Stimulated activated CD4-positive, alpha-beta T cell treated with anti-CD3 and anti-CD28 coated beads, TNF-alpha, amount 100 ng/mL, for 4 hours (primary cell): ENCODE measurements around the gene BSPRY.
"Not testable (repeated sequence)": the region's sequence is repeated elsewhere in the genome, so short reads cannot be mapped to it uniquely, and the experiment has no call there.

ENCODE experiments used
- DNase-seq, 3 experiments: peaks; one replicate each; pipeline ENCODE4 v3.0.0-alpha.2; 2020; ENCODE audit warnings: low read depth in 3 of 3

Gene BSPRY

DNA sequence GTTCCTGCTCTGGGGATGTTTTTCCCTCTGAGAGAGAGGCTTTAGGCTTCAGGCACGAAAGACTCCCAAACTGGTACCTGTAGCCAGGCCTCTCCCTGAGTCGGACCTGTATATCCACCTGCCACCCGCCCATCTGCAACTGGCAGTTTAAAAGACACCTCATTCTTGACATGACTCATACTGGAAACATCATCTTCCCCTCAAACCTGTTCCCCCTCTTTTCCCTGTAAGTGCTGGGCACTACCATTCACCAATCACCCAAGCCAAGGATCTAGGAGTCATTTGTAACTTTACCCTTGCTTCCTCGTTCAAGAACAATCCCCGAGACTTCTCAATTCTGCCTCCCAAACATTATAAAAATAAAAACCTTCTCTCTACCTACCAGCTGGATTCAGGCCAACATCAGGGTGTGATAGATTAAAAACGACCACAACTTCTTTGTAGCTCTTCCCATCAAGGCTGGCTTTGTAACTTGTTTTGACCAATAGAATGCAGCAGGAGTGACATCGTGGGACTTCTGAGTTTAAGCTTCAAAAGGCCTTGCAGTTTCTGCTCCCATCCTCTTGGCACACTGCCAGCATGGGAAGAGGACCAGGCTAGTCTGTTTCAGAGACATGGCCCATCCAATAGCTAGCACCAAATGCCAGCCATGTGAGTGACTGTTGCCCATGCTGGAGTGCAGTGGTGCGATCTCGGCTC, 7.5 kb upstream of the BSPRY start:
- DNase-seq: no peak

GRCh38 chr9:113343732-113344231, 5.6 kb upstream of the BSPRY start:
- DNase-seq: no peak

DNA sequence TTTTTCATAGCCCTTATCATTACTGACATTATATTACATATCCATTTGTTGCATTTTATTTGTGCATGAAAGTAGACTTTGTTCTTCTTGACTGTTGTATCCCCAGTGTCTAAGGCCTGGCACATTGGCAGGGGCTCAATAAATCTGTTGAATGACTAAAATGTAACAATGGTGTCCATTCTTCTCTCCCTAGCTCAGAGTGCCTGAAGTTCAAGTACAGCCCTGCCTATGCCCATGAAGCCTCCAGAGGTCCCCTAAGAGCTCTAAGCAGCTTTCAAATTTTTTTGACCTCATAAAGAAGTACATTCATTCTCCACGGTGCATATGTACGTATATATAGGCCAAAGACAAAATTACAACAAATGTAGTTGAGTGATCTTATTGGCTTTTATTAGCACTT, 4.2 kb upstream of the BSPRY start:
- DNase-seq: no peak

DNA sequence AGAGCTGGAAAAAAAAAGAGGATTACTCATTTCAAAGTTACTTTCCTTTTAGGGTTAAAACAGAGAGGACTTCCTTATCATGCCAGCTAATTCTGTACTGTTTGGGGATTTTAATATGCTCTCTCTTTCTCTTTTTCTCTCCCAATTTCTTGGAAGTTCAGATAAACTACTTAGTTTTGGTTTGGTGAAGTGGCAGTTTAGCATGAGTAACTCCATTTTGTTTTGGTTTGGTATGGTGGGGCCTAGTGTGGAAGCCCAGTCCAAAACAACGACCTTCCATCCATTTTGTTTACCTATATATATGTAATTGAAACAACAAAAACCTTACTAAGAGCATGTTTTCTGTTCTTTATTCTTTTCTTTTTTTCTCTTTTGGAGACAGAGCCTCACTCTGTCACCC, 3.7 kb upstream of the BSPRY start:
- DNase-seq: no peak

DNA sequence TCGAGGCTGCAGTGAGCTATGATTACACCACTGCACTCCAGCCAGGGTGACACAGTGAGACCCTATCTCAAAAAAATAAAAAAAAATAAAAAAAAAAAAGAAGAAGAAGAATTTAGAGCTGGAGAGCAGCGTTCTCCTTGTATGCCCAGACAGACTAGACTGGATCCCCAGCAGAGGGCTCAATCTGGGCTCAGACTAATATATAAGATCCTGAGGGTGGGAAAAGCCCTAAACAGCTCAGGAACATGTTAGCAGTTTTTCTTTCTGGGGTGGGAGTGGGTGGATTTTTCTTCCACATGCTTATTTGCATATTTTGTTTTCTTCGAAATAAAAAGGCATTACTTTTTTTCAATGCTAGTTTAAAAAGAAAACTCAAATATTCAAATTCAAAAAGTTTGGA, 904 bp upstream of the BSPRY start:
- no peak for DNase-seq

DNA sequence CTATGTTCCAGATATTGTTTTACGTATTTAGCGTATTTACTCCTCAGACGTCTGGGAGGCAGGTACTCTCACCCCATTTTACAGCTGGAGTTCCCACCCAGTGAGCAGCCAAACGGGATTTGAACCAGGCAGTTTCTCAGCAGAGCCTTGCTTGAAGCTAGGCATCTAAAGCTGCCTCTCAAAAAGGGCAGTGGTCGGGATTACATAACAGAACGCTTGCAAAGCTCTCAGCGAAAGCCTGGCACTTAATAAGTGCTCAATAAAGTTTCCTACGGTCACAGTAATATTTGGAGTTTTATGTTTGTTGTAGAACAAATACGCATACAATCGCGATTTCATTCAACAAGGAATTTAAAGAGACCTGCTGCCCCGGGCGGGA, 286 bp upstream of the BSPRY start:
- DNase-seq: no peak

DNA sequence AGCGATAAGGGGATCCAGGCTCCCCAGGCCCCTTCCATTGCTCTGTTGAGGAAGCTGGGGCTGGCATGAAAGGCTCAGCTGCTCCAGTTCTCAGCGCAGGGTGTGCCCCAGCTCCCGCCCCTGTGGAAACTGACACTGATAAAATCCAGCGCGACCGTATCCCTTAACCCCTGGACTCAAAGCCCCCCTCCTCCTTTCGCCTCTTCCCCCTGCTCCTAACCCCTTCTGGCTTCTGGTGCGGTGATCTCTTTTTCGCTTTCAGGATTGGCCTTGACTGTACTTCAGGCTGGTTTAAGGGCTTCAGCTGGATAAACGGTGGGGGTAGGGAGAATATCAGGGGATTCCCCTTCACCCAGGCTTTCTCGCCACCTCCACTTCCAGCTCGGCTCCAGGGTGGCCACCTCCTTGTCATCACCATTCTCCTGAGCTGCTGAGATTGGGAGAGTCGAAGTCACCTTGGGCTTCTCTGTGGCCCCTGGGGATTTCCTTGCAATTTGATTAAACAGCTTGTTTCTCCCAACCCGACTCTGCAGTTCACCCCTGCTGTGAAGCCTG, 843 bp downstream of the BSPRY start:
- no peak for DNase-seq

GRCh38 chr9:113350937-113351336, 1.6 kb downstream of the BSPRY start:
- no peak for DNase-seq

GRCh38 chr9:113352006-113352405, 2.7 kb downstream of the BSPRY start:
- DNase-seq: no peak

DNA sequence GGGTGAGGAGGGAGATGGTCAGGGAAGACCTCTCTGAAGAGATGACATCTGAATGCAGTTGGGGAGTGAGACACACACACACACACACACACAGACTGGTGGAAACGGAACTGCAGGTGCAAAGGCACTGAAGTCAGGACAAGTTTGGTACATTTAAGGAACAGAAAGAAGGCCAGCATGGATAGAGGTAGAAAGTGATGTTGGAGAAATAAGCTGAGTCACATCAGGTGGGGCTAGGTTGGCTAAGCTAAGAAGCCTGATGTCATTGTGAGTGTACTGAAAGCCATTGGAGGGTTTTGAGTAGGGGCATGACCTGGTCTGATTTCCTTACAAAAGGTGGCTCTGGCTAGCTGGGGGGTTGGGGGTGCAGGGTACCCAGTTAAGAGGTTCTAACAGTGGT, 3.1 kb downstream of the BSPRY start:
- no peak for DNase-seq

DNA sequence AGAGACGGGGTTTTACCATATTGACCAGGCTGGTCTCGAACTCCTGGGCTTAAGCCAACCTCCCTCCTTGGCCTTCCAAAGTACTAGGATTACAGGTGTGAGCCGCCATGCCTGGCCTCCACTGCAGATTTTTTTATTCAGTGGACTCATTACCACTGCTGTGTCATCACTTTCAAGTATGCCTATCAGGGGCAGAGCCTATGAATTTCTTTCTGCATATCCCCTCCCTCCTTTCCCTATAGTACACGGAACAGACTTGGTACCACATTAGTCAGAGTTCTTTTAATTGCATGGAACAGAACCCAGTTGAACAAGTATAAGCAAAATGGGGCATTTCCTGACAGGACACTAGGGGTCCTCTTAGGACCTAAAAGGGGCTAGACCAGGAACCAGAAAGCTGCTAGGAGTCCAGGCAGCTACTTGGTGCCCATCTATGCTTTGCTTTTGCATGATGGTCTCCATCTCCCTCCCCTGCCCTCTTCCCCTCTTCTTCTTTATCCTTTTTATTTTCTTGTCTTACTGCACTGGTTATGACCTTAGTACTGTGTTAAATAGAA, 5.8 kb downstream of the BSPRY start:
- DNase-seq: no peak

DNA sequence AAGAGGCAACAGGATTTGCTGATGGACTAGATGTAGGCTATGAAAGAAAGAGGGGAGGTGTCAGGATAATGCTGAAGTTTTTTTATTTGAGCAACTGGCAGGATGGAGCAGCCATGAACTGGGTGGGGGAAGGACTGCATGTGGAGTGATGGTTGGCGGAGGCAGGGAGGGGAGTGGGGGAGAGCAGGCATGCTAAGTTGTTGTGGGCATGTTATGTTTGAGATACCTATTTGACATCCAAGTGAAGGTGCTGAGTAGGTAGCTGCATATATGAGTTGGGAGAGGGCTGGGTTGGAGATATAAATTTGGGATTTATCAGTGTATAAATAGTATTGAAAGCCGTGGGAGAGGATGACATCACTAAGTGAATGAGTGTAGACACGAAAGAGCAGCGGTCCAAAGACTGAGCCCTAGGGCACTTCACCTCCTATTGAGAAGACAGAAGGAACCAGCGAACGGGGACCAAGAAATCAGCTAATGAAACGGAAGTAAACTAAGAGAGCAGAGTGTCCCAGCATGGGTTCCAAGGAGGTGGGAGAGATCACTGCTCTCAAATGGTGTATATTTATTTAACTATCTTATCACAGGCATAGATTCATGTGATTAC, 7.4 kb downstream of the BSPRY start:
- no peak for DNase-seq

DNA sequence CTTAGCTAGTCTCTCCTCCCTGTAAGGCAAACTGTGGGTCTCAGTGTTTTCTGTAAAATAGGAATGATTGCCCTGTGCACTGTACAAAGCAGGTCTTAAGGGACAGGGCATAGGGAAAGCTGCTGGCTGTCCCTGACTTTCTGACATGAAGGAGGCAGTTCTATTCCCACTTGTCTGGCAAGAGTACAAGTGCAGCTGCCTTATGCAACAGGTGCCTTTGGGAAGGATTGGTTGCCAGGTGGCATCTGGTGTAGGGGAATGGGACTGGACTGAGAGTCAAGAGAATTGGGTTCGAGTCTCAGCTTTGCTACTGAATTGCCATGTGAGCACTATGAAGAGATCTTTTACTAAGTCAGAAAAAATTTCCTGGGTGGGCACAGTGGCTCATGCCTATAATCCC, 10.0 kb downstream of the BSPRY start:
- no peak for DNase-seq

- no peak for DNase-seq
Measured at GRCh38 chr9:113360242-113360842, 11.0 kb downstream of the BSPRY start.

DNA sequence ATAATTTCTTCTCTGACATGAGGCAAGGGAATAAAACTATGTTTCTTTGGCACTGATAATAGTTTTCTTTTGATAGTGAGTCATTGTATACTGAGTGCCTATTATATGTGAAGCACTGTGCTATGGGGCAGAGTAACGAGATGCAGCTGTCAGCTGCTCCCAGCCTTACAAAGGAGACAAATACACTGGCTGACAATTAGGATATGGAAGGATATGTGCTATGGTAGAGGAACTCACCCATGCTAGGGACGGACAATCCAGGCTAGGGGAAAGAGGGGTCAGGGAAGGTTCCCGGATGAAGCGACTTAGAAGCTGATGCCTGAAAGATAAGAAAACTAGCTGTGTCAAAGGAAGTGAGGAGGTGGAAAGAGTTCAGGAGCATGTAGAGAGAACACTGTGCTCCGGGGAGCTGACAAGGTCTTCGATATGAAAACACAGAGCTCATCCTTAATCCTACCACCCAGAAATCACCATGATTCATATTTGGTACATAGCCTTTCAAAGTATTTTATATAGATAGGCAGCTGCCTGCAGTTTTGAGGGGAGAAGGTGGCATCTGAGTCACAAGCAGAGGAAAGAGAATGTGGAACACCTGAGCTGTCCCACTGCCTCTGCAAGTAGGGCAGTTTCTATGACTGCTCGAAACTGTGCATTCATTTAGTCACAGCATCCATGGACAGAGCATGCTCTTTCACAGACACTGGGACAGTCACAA, 12.1 kb downstream of the BSPRY start:
- no peak for DNase-seq

DNA sequence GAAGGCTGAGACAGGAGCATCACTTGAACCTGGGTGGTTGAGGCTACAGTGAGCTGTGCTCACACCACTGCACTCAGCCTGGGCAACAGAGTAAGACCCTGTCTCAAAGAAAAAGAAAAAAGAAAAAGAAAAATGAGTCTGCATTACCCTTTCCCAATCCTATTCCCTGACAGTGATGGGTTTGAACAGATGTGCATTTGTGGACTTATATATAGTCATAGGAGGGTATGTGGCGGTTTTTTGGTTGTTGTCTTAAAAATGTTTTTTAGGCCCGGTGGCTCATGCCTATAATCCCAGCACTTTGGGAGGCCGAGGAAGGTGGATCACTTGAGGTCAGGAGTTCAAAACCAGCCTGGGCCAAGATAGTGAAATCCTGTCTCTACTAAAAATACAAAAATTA, 14.0 kb downstream of the BSPRY start:
- no peak for DNase-seq

- no peak for DNase-seq
Measured at GRCh38 chr9:113364951-113365350, 15.6 kb downstream of the BSPRY start.

DNA sequence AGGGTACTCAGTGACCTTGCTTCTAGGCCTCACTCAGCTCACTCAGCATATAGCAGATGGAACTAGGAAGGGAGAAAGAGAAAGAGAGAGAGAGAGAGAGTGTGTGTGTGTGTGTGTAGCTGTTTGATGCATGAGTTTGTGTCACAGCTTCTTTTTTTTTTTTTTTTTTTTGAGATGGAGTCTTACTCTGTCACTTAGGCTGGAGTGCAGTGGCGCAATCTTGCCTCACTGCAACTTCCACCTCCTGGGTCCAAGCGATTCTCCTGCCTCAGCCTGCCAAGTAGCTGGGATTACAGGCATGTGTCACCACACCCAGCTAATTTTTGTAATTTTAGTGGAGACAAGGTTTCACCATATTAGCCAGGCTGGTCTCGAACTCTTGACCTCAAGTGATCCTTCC, 16.3 kb downstream of the BSPRY start:
- not testable (repeated sequence) for DNase-seq

- DNase-seq: no peak
Measured at GRCh38 chr9:113368348-113368981, 19.1 kb downstream of the BSPRY start.

GRCh38 chr9:113368982-113369854, 19.9 kb downstream of the BSPRY start:
- no peak for DNase-seq

GRCh38 chr9:113369855-113370140, 20.5 kb downstream of the BSPRY start:
- no peak for DNase-seq
